Fibroblast of skin of scalp (primary cell): ENCODE results near the gene GNPAT.
A peak's percentile ranks its signal among the peaks of the same experiment; 100 is the strongest.

ENCODE experiments used
- DNase-seq: peaks from one replicate; pipeline ENCODE4 v3.0.0-alpha.2; 2013

The GNPAT gene

GRCh38 chr1:231248778-231249177 lies 7.8 kb downstream of the GNPAT start:
- no peak for DNase-seq

GRCh38 chr1:231252336-231252735 lies 11.3 kb downstream of the GNPAT start:
- DNase-seq = no peak

GRCh38 chr1:231260351-231260750 lies 19.3 kb downstream of the GNPAT start:
- DNase-seq = no peak

GRCh38 chr1:231264642-231265041 lies 23.6 kb downstream of the GNPAT start:
- DNase-seq = no peak

- no peak for DNase-seq
These were observed 24.4 kb downstream of the GNPAT start for GRCh38 chr1:231265379-231265778.

- DNase-seq = no peak
These were observed 25.9 kb downstream of the GNPAT start for GRCh38 chr1:231266811-231267322.

GRCh38 chr1:231272173-231272572 lies 31.2 kb downstream of the GNPAT start:
- DNase-seq = no peak

- DNase-seq = peak; percentile 10
These were observed 31.9 kb downstream of the GNPAT start for GRCh38 chr1:231272880-231273279.

- DNase-seq = peak; percentile 34
These were observed 33.3 kb downstream of the GNPAT start for GRCh38 chr1:231274119-231274825.

- no peak for DNase-seq
These were observed 37.2 kb downstream of the GNPAT start for GRCh38 chr1:231278100-231278790.

- no peak for DNase-seq
These were observed 38.1 kb downstream of the GNPAT start for GRCh38 chr1:231279081-231279480.

- no peak for DNase-seq
These were observed 38.7 kb downstream of the GNPAT start for GRCh38 chr1:231279683-231280082.

GRCh38 chr1:231284441-231284840 lies 43.4 kb downstream of the GNPAT start:
- no peak for DNase-seq

- no peak for DNase-seq
These were observed 45.6 kb downstream of the GNPAT start for GRCh38 chr1:231286603-231287002.

- DNase-seq = no peak
These were observed 54.9 kb downstream of the GNPAT start for GRCh38 chr1:231295938-231296337.

- DNase-seq = no peak
These were observed 61.0 kb downstream of the GNPAT start for GRCh38 chr1:231301990-231302389.

GRCh38 chr1:231310391-231310934 lies 69.5 kb downstream of the GNPAT start:
- DNase-seq = no peak

GRCh38 chr1:231311720-231312431 lies 70.9 kb downstream of the GNPAT start:
- no peak for DNase-seq

GRCh38 chr1:231312432-231312788 lies 71.4 kb downstream of the GNPAT start:
- no peak for DNase-seq

- DNase-seq = no peak
These were observed 72.6 kb downstream of the GNPAT start for GRCh38 chr1:231313661-231314060.

GRCh38 chr1:231315887-231316286 lies 74.9 kb downstream of the GNPAT start:
- DNase-seq = peak; percentile 41

GRCh38 chr1:231317306-231318014 lies 76.4 kb downstream of the GNPAT start:
- DNase-seq = no peak

- DNase-seq = no peak
These were observed 77.0 kb downstream of the GNPAT start for GRCh38 chr1:231318015-231318355.
